Neural cell (in vitro differentiated cells): ENCODE results near the gene IMMP1L. TPM values are rescaled to one million over a fixed set of nuclear protein-coding genes. Genes with fewer than 3 reads are reported as not detected.

ENCODE experiments used
- H2AFZ ChIP-seq: fragments of 200-600, 300-800 bp; sonication (generic), shearing (Covaris generic); 2 replicates; pipeline ENCODE4 v1.6.0; 2014; ENCODE audit warnings: low read depth, mild to moderate bottlenecking, antibody characterized with exemption, low read length, moderate library complexity
- H3F3A ChIP-seq: fragments of 200-600 bp; shearing (Covaris generic); 2 replicates; pipeline ENCODE4 v1.6.1; 2016; ENCODE audit warnings: mild to moderate bottlenecking, moderate library complexity, mixed read lengths, antibody characterized with exemption, low read length; ENCODE audit not compliant: insufficient read depth, poor library complexity, severe bottlenecking
- H3K27ac ChIP-seq: fragments of 200-600, 300-800 bp; sonication (generic), shearing (Covaris generic); 2 replicates; pipeline ENCODE4 v1.5.1; 2014; ENCODE audit warnings: mild to moderate bottlenecking, low read length, moderate library complexity
- H3K27me3 ChIP-seq: fragments of 300-800, 200-600 bp; sonication (generic), shearing (Covaris generic); 2 replicates; pipeline ENCODE4 v1.6.0; 2014; ENCODE audit warnings: mild to moderate bottlenecking, low read depth, low read length, moderate library complexity; ENCODE audit not compliant: insufficient read depth
- H3K36me3 ChIP-seq: fragments of 300-800, 200-600 bp; sonication (generic), shearing (Covaris generic); 2 replicates; pipeline ENCODE4 v1.5.1; 2014; ENCODE audit warnings: mild to moderate bottlenecking, antibody characterized with exemption, low read length, moderate library complexity; ENCODE audit not compliant: insufficient read depth
- H3K4me2 ChIP-seq: fragments of 300-800, 200-600 bp; sonication (generic), shearing (Covaris generic); 2 replicates; pipeline ENCODE4 v1.6.0; 2014; ENCODE audit warnings: mild to moderate bottlenecking, low read length
- H3K4me3 ChIP-seq: fragments of 300-800, 200-600 bp; sonication (generic), shearing (Covaris generic); 2 replicates; pipeline ENCODE4 v1.5.1; 2014; ENCODE audit warnings: mild to moderate bottlenecking, low read length, moderate library complexity
- H3K79me2 ChIP-seq: fragments of 200-600 bp; shearing (Covaris generic); replicated peaks from 2 replicates; pipeline ENCODE4 v1.6.0; 2014; ENCODE audit warnings: mild to moderate bottlenecking, low read length, moderate library complexity; ENCODE audit not compliant: insufficient read depth
- H3K9ac ChIP-seq: fragments of 300-800, 200-600 bp; sonication (generic), shearing (Covaris generic); 2 replicates; pipeline ENCODE4 v1.6.1; 2016; ENCODE audit warnings: mild to moderate bottlenecking, low read length, mixed read lengths
- H3K9me2 ChIP-seq: fragments of 200-600 bp; shearing (Covaris generic); 2 replicates; pipeline ENCODE4 v1.6.1; 2016; ENCODE audit warnings: mild to moderate bottlenecking, low read length, mixed read lengths; ENCODE audit not compliant: insufficient read depth
- H3K9me3 ChIP-seq: fragments of 200-600, 300-800 bp; sonication (generic), shearing (Covaris generic); 2 replicates; pipeline ENCODE4 v1.6.1; 2016; ENCODE audit warnings: mild to moderate bottlenecking, mixed run types, low read length, moderate library complexity, mixed read lengths
- H4K20me1 ChIP-seq: fragments of 200-600 bp; shearing (Covaris generic); 2 replicates; pipeline ENCODE4 v1.6.1; 2016; ENCODE audit warnings: mild to moderate bottlenecking, mixed run types; ENCODE audit not compliant: insufficient read depth
- EP300 ChIP-seq: fragments of 450-650 bp; conservative IDR thresholded peaks from 2 replicates; pipeline ENCODE4 v1.6.1; 2014; ENCODE audit warnings: antibody characterized with exemption, mild to moderate bottlenecking, moderate library complexity; ENCODE audit not compliant: poor library complexity, severe bottlenecking
- EZH2 ChIP-seq: fragments of 200-600, 300-800 bp; shearing (Covaris generic), sonication (generic); IDR thresholded peaks from 2 replicates; pipeline ENCODE4 v1.6.1; 2014; ENCODE audit warnings: antibody characterized with exemption, low read length, borderline replicate concordance, mild to moderate bottlenecking; ENCODE audit not compliant: insufficient read depth, poor library complexity, severe bottlenecking
- MXI1 ChIP-seq: fragments of 450-650 bp; conservative IDR thresholded peaks from 2 replicates; pipeline ENCODE4 v1.6.1; 2014; ENCODE audit warnings: antibody characterized with exemption, mild to moderate bottlenecking; ENCODE audit not compliant: poor library complexity, severe bottlenecking
- POLR2AphosphoS5 ChIP-seq: IDR thresholded peaks from 2 replicates; pipeline ENCODE4 v1.6.1; 2012
- RAD21 ChIP-seq: fragments of 450-650 bp; conservative IDR thresholded peaks from 2 replicates; pipeline ENCODE4 v1.6.1; 2014; ENCODE audit warnings: antibody characterized with exemption, mild to moderate bottlenecking, moderate library complexity
- SMC3 ChIP-seq: fragments of 450-650 bp; conservative IDR thresholded peaks from 2 replicates; pipeline ENCODE4 v1.6.1; 2014; ENCODE audit warnings: antibody characterized with exemption, mild to moderate bottlenecking, moderate library complexity; ENCODE audit not compliant: poor library complexity
- TAF1 ChIP-seq: IDR thresholded peaks from 2 replicates; pipeline ENCODE4 v1.6.1; 2012; ENCODE audit warnings: low read depth
- polyA plus RNA-seq: library from polyadenylated mRNA; depleted of rRNA; stranded (reverse); fragments of >200 nt; gene quantifications from 2 replicates; pipeline ENCODE4 v1.2.3, GENCODE V29; 2014
- TF ChIP-seq, protein P1 (sequence below): fragments of 450-650 bp; IDR thresholded peaks from 2 replicates; pipeline ENCODE4 v1.5.1; 2014; ENCODE audit warnings: antibody characterized with exemption, mild to moderate bottlenecking, moderate library complexity; ENCODE audit not compliant: poor library complexity, severe bottlenecking
- TF ChIP-seq, protein P2 (sequence below): IDR thresholded peaks from 2 replicates; pipeline ENCODE4 v1.6.1; 2012; ENCODE audit warnings: borderline replicate concordance

The IMMP1L gene
- polyA plus RNA-seq, 1 donor from 2014 or later, result 386 TPM

DNA sequence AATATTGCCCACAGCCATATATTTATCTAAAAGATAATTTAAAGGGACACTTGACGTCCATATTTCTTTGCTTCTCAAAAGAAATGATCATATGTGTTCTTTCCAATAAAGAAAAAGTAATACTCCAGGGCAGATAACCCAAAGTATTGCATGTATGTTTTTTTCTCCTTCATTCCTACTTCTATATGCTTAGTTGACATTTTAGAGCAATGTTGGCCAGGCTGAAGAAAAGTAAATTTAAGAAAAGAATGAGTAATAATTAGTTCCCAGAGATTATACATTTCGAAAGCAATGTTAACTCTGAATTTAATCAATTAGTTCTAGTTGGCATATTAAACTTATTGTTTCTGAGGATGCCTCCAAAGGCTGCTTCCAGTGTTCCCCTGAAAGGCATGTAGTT, 91.6 kb downstream of the IMMP1L start:
- H3K27ac ChIP-seq, result no peak overlapping the region
- H3K4me2 ChIP-seq, result no peak overlapping the region
- TF ChIP-seq, protein P1, sequence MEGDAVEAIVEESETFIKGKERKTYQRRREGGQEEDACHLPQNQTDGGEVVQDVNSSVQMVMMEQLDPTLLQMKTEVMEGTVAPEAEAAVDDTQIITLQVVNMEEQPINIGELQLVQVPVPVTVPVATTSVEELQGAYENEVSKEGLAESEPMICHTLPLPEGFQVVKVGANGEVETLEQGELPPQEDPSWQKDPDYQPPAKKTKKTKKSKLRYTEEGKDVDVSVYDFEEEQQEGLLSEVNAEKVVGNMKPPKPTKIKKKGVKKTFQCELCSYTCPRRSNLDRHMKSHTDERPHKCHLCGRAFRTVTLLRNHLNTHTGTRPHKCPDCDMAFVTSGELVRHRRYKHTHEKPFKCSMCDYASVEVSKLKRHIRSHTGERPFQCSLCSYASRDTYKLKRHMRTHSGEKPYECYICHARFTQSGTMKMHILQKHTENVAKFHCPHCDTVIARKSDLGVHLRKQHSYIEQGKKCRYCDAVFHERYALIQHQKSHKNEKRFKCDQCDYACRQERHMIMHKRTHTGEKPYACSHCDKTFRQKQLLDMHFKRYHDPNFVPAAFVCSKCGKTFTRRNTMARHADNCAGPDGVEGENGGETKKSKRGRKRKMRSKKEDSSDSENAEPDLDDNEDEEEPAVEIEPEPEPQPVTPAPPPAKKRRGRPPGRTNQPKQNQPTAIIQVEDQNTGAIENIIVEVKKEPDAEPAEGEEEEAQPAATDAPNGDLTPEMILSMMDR, result no peak
- TF ChIP-seq EP300, result no peak
- TF ChIP-seq, protein P2, sequence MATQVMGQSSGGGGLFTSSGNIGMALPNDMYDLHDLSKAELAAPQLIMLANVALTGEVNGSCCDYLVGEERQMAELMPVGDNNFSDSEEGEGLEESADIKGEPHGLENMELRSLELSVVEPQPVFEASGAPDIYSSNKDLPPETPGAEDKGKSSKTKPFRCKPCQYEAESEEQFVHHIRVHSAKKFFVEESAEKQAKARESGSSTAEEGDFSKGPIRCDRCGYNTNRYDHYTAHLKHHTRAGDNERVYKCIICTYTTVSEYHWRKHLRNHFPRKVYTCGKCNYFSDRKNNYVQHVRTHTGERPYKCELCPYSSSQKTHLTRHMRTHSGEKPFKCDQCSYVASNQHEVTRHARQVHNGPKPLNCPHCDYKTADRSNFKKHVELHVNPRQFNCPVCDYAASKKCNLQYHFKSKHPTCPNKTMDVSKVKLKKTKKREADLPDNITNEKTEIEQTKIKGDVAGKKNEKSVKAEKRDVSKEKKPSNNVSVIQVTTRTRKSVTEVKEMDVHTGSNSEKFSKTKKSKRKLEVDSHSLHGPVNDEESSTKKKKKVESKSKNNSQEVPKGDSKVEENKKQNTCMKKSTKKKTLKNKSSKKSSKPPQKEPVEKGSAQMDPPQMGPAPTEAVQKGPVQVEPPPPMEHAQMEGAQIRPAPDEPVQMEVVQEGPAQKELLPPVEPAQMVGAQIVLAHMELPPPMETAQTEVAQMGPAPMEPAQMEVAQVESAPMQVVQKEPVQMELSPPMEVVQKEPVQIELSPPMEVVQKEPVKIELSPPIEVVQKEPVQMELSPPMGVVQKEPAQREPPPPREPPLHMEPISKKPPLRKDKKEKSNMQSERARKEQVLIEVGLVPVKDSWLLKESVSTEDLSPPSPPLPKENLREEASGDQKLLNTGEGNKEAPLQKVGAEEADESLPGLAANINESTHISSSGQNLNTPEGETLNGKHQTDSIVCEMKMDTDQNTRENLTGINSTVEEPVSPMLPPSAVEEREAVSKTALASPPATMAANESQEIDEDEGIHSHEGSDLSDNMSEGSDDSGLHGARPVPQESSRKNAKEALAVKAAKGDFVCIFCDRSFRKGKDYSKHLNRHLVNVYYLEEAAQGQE, result no peak
- TF ChIP-seq EZH2, result no peak
- TF ChIP-seq RAD21, result no peak
- no peak for TF ChIP-seq SMC3
- no peak for TF ChIP-seq TAF1
- no peak for TF ChIP-seq MXI1
- no peak for TF ChIP-seq POLR2AphosphoS5

DNA sequence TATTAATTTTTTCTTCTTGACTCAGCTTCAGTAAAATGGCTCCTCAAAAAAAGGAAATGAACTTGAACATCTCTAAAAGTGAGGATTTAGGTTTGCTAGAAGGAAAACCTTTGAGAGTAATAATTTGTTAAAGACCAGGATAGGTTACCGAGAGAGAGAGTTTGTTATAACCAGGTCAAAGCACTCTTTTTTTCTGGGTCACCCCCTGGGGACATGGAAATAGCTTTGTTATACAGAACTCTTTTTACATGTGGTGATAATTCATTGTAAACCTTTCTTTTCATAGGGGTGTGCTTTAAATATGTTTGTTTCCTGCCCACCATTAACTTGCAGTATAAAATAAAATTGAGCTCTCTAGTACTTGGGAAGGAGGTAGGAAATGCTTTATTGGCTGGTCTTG, 92.1 kb downstream of the IMMP1L start:
- no peak overlapping the region for H3K9ac ChIP-seq
- no peaks in the 10 kb centered on the region for H3K79me2 ChIP-seq
- H3F3A ChIP-seq, result no peaks in the 10 kb centered on the region
- no peaks in the 10 kb centered on the region for H3K27me3 ChIP-seq
- H3K4me3 ChIP-seq, result no peak overlapping the region
- no peaks in the 10 kb centered on the region for H3K9me2 ChIP-seq
- TF ChIP-seq EP300, result no peak
- no peak for TF ChIP-seq RAD21
- H4K20me1 ChIP-seq, result no peaks in the 10 kb centered on the region
- H3K27ac ChIP-seq, result no peak overlapping the region
- H3K9me3 ChIP-seq, result no peaks in the 10 kb centered on the region
- no peaks in the 10 kb centered on the region for H3K36me3 ChIP-seq
- no peak overlapping the region for H3K4me2 ChIP-seq
- H2AFZ ChIP-seq, result no peak overlapping the region

More for the DNA sequence above, 91.6 kb downstream of the IMMP1L start:
- Histone ChIP-seq H3K27me3 (no peaks in the 10 kb centered on the region), H3F3A (no peaks in the 10 kb centered on the region), H3K79me2 (no peaks in the 10 kb centered on the region), H3K9me3 (no peaks in the 10 kb centered on the region), H4K20me1 (no peaks in the 10 kb centered on the region), H3K36me3 (no peaks in the 10 kb centered on the region), H3K9me2 (no peaks in the 10 kb centered on the region), H3K9ac (no peak overlapping the region), H2AFZ (no peak overlapping the region), H3K4me3 (no peak overlapping the region)

DNA sequence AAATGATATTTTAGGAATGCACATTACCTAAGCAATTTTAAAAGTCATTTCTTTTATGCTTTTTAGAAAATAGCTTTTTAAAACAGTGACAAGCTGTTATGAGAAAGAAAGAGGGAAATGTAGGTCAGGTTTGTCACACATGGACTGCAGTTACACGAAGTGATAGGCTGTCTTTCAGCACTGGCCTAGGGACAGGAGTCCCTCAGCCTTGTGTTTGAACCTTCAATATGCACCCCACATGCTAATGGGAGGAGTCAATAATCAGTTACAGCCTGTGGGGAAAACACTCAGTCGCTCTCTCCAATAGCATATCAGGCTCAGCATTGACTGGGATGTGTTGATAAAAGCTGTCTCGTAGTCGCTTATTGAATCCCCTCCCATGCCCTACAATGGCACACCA, 94.0 kb downstream of the IMMP1L start:
- no peaks in the 10 kb centered on the region for H4K20me1 ChIP-seq
- TF ChIP-seq, protein P1, result no peak
- TF ChIP-seq RAD21, result no peak
- no peaks in the 10 kb centered on the region for H3K9me3 ChIP-seq
- H3K4me3 ChIP-seq, result no peak overlapping the region
- no peak overlapping the region for H3K4me2 ChIP-seq
- H3K27me3 ChIP-seq, result no peaks in the 10 kb centered on the region
- H3K36me3 ChIP-seq, result no peaks in the 10 kb centered on the region
- H3K9me2 ChIP-seq, result no peaks in the 10 kb centered on the region
- H3F3A ChIP-seq, result no peaks in the 10 kb centered on the region
- no peaks in the 10 kb centered on the region for H3K79me2 ChIP-seq
- H2AFZ ChIP-seq, result no peak overlapping the region
- H3K9ac ChIP-seq, result no peak overlapping the region
- H3K27ac ChIP-seq, result no peak overlapping the region
